Neural cell (in vitro differentiated cells): ENCODE data around the gene MCC.

Experiments
- EP300 ChIP-seq: fragments of 450-650 bp; conservative IDR thresholded peaks from 2 replicates; pipeline ENCODE4 v1.6.1; 2014; ENCODE audit warnings: antibody characterized with exemption, mild to moderate bottlenecking, moderate library complexity; ENCODE audit not compliant: poor library complexity, severe bottlenecking
- POLR2AphosphoS5 ChIP-seq: IDR thresholded peaks from 2 replicates; pipeline ENCODE4 v1.6.1; 2012
- TF ChIP-seq, protein P1 (sequence below): IDR thresholded peaks from 2 replicates; pipeline ENCODE4 v1.6.1; 2012; ENCODE audit warnings: borderline replicate concordance

DNA sequence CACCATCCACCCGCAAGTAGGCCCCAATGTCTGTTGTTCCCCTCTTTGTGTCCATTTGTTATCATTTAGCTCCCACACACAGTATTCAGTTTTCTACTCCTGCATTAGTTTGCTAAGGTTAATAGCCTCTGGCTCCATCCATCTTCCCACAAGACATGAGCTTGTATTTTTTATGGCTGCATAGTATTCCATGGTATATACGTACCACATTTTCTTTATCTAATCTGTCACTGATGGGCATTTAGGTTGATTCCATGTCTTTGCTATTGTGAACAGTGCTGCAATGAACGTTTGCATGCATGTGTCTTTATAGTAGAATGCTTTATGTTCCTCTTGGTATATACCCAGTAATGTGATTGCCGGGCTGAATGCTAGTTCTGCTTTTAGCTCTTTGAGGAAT, 361.2 kb downstream of the MCC start:
- TF ChIP-seq EP300 (no peak), POLR2AphosphoS5 (no peak)
- TF ChIP-seq, protein P1, sequence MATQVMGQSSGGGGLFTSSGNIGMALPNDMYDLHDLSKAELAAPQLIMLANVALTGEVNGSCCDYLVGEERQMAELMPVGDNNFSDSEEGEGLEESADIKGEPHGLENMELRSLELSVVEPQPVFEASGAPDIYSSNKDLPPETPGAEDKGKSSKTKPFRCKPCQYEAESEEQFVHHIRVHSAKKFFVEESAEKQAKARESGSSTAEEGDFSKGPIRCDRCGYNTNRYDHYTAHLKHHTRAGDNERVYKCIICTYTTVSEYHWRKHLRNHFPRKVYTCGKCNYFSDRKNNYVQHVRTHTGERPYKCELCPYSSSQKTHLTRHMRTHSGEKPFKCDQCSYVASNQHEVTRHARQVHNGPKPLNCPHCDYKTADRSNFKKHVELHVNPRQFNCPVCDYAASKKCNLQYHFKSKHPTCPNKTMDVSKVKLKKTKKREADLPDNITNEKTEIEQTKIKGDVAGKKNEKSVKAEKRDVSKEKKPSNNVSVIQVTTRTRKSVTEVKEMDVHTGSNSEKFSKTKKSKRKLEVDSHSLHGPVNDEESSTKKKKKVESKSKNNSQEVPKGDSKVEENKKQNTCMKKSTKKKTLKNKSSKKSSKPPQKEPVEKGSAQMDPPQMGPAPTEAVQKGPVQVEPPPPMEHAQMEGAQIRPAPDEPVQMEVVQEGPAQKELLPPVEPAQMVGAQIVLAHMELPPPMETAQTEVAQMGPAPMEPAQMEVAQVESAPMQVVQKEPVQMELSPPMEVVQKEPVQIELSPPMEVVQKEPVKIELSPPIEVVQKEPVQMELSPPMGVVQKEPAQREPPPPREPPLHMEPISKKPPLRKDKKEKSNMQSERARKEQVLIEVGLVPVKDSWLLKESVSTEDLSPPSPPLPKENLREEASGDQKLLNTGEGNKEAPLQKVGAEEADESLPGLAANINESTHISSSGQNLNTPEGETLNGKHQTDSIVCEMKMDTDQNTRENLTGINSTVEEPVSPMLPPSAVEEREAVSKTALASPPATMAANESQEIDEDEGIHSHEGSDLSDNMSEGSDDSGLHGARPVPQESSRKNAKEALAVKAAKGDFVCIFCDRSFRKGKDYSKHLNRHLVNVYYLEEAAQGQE, result no peak
